GM12892 (cell line): ENCODE measurements around the gene GSC2.

ENCODE experiments used
- POLR2A ChIP-seq: IDR thresholded peaks from 2 replicates; pipeline ENCODE4 v1.6.1; 2011; ENCODE audit warnings: low read depth, low read length, control low read depth
- POLR2AphosphoS5 ChIP-seq: IDR thresholded peaks from 2 replicates; pipeline ENCODE4 v1.6.1; 2011; ENCODE audit warnings: low read depth, low read length, control low read depth
- TAF1 ChIP-seq: IDR thresholded peaks from 2 replicates; pipeline ENCODE4 v1.6.1; 2011; ENCODE audit warnings: low read depth, mild to moderate bottlenecking, control low read depth, low read length, borderline replicate concordance

GRCh38 chr22:19105867-19106802 lies 44.0 kb downstream of the GSC2 start:
- TF ChIP-seq POLR2A (no peak), TAF1 (no peak), POLR2AphosphoS5 (no peak)
